ENCODE results near the gene MBP.

DNA sequence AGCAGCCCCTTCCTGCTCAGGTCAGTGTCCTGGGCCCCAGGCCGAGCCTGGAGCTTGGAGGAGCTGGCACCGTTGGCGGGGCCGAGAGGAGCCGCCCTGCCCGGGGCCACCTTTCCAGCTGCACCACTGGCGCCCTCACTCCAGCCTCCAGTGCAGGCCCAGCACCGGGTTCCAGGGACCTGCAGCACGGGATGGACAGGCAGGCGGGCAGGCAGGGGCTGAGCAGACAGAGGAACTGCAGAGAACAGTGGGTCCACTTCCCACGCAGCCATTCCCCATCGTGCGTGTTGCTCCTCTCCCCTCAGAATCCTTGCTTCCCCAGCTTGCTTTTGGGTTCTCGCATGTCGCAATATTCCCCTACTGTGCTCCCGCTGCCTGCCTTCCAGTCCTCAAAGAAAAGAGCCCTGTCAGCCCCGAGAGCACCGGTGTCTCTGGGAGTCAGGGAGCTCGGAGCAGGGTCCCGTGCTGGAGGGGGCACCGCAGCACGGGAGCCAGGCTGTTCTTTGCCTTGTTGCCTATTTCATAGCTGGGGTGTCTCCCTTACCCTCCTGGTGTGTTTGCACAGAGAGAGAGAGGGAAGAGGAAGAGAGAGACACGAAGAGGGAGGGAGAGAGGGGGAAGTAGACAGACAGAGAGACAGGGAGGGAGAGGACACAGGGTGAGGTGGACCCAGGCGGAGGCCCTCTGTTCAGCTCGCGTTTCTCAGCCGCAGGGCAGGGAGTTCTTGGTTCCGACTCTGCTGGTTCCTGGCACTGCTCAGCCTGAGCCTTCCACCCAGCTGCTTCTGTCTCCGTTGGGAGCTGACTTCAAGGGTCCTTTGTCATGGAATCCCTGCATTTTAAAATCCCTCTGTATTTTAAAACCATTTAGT, 126.0 kb downstream of the MBP start:
- TF ChIP-seq, protein P1, sequence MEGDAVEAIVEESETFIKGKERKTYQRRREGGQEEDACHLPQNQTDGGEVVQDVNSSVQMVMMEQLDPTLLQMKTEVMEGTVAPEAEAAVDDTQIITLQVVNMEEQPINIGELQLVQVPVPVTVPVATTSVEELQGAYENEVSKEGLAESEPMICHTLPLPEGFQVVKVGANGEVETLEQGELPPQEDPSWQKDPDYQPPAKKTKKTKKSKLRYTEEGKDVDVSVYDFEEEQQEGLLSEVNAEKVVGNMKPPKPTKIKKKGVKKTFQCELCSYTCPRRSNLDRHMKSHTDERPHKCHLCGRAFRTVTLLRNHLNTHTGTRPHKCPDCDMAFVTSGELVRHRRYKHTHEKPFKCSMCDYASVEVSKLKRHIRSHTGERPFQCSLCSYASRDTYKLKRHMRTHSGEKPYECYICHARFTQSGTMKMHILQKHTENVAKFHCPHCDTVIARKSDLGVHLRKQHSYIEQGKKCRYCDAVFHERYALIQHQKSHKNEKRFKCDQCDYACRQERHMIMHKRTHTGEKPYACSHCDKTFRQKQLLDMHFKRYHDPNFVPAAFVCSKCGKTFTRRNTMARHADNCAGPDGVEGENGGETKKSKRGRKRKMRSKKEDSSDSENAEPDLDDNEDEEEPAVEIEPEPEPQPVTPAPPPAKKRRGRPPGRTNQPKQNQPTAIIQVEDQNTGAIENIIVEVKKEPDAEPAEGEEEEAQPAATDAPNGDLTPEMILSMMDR (IDR thresholded peaks at IDR 0.05; ENCODE audit: low read length) = no peak
- no peak for TF ChIP-seq EZH2 (IDR thresholded peaks at IDR 0.05; ENCODE audit: borderline replicate concordance, low read length)
